HAP-1 (cell line): Measurements from ENCODE around the gene FICD.
A peak's percentile ranks its signal among the peaks of the same experiment; 100 is the strongest.
"Not testable (repeated sequence)": the region's sequence is repeated elsewhere in the genome, so short reads cannot be mapped to it uniquely, and the experiment has no call there.

Source experiments
- DNase-seq, 2 experiments: peaks; one replicate each; pipeline ENCODE4 v3.0.0-alpha.2; 2016 to 2020; ENCODE audit warnings: low spot score in 2 of 2
- H3K27me3 ChIP-seq: fragments of 250-450 bp; sonication (Bioruptor Pico); 2 replicates; pipeline ENCODE4 v1.5.1; 2020; ENCODE audit warnings: low read depth, mild to moderate bottlenecking, moderate library complexity
- H3K36me3 ChIP-seq: fragments of 250-450 bp; sonication (Bioruptor Pico); replicated peaks from 2 replicates; pipeline ENCODE4 v1.5.1; 2020; ENCODE audit warnings: mild to moderate bottlenecking
- H3K4me1 ChIP-seq: fragments of 250-450 bp; sonication (Bioruptor Pico); 2 replicates; pipeline ENCODE4 v1.5.1; 2020; ENCODE audit warnings: mild to moderate bottlenecking
- H3K4me3 ChIP-seq: fragments of 250-450 bp; sonication (Bioruptor Pico); 2 replicates; pipeline ENCODE4 v1.5.1; 2020; ENCODE audit warnings: mild to moderate bottlenecking, moderate library complexity
- H3K9me3 ChIP-seq: fragments of 250-450 bp; sonication (Bioruptor Pico); 2 replicates; pipeline ENCODE4 v1.5.1; 2020; ENCODE audit warnings: mild to moderate bottlenecking, moderate library complexity
- in situ Hi-C: fragments of 300-500 bp; cut with MboI; formaldehyde crosslinking; loops from 3 replicates; pipeline ENCODE4 v1.14.3; 2020; ENCODE audit warnings: low sequenced_read_pairs, inconsistent platforms, mixed read lengths

The FICD gene

GRCh38 chr12:108484431-108484830, 30.6 kb upstream of the FICD start:
- H3K27me3 ChIP-seq = no peaks in the 10 kb centered on the region; the same call in 1 of the 2 replicates
- no peaks in the 10 kb centered on the region for H3K4me1 ChIP-seq
- no peaks in the 10 kb centered on the region for H3K36me3 ChIP-seq
- H3K4me3 ChIP-seq = no peak overlapping the region
- in situ Hi-C loops = no loop called here
- DNase-seq = no peak
- no peaks in the 10 kb centered on the region for H3K9me3 ChIP-seq

- in situ Hi-C loops = no loop called here
- no peak for DNase-seq
- Histone ChIP-seq H3K36me3 (no peaks in the 10 kb centered on the region), H3K9me3 (no peaks in the 10 kb centered on the region), H3K4me3 (no peak overlapping the region), H3K4me1 (no peaks in the 10 kb centered on the region), H3K27me3 (no peaks in the 10 kb centered on the region; the same call in 1 of the 2 replicates)
Measured at GRCh38 chr12:108484845-108485244, 30.2 kb upstream of the FICD start.

- DNase-seq, H3K36me3 ChIP-seq, H3K9me3 ChIP-seq, H3K4me3 ChIP-seq, in situ Hi-C loops, H3K27me3 ChIP-seq, H3K4me1 ChIP-seq: not testable (repeated sequence)
Measured at GRCh38 chr12:108485371-108485770, 29.7 kb upstream of the FICD start.

- H3K27me3 ChIP-seq, H3K4me1 ChIP-seq, H3K4me3 ChIP-seq, in situ Hi-C loops, H3K36me3 ChIP-seq, DNase-seq, H3K9me3 ChIP-seq: not testable (repeated sequence)
Measured at GRCh38 chr12:108487029-108487428, 28.0 kb upstream of the FICD start.

GRCh38 chr12:108491256-108491655, 23.8 kb upstream of the FICD start:
- Histone ChIP-seq H3K4me3 (no peak overlapping the region), H3K27me3 (no peaks in the 10 kb centered on the region), H3K4me1 (no peaks in the 10 kb centered on the region), H3K36me3 (no peaks in the 10 kb centered on the region), H3K9me3 (no peaks in the 10 kb centered on the region)
- DNase-seq = no peak
- in situ Hi-C loops = no loop called here

- Histone ChIP-seq H3K9me3 (no peaks in the 10 kb centered on the region), H3K27me3 (no peaks in the 10 kb centered on the region), H3K36me3 (no peaks in the 10 kb centered on the region), H3K4me3 (no peak overlapping the region), H3K4me1 (no peaks in the 10 kb centered on the region)
- DNase-seq = peak in 1 of 2 experiments; percentile 70
- in situ Hi-C loops = no loop called here
Measured at GRCh38 chr12:108495054-108495453, 20.0 kb upstream of the FICD start.

GRCh38 chr12:108495823-108496579, 19.1 kb upstream of the FICD start:
- in situ Hi-C loops = no loop called here
- Histone ChIP-seq H3K4me3 (no peak overlapping the region), H3K36me3 (no peaks in the 10 kb centered on the region), H3K4me1 (no peaks in the 10 kb centered on the region), H3K9me3 (no peaks in the 10 kb centered on the region), H3K27me3 (no peaks in the 10 kb centered on the region)
- DNase-seq = no peak

GRCh38 chr12:108498136-108498535, 16.9 kb upstream of the FICD start:
- Histone ChIP-seq H3K36me3 (no peaks in the 10 kb centered on the region), H3K27me3 (no peaks in the 10 kb centered on the region), H3K4me1 (no peaks in the 10 kb centered on the region), H3K9me3 (peaks cover 2% of the 10 kb centered on the region; the same call in 1 of the 2 replicates), H3K4me3 (no peak overlapping the region)
- in situ Hi-C loops = no loop called here
- DNase-seq = no peak

- no peaks in the 10 kb centered on the region for H3K27me3 ChIP-seq
- H3K36me3 ChIP-seq = no peaks in the 10 kb centered on the region
- no peak overlapping the region for H3K4me3 ChIP-seq
- H3K9me3 ChIP-seq = peaks cover 2% of the 10 kb centered on the region; the same call in 1 of the 2 replicates
- in situ Hi-C loops = loop anchor here (25.0 kb wide), 1 partner anchor 816 kb away; the partner anchor contains the start of gene PWP1
- no peaks in the 10 kb centered on the region for H3K4me1 ChIP-seq
- no peak for DNase-seq
Measured at GRCh38 chr12:108502922-108503321, 12.2 kb upstream of the FICD start.

GRCh38 chr12:108505129-108505528, 9.9 kb upstream of the FICD start:
- no peak for DNase-seq
- H3K9me3 ChIP-seq = peaks cover 2% of the 10 kb centered on the region; the same call in 1 of the 2 replicates
- H3K4me3 ChIP-seq = no peak overlapping the region
- no peaks in the 10 kb centered on the region for H3K4me1 ChIP-seq
- no peaks in the 10 kb centered on the region for H3K27me3 ChIP-seq
- in situ Hi-C loops = loop anchor here (25.0 kb wide), 1 partner anchor 818 kb away; the partner anchor contains the start of gene PWP1
- H3K36me3 ChIP-seq = no peaks in the 10 kb centered on the region

GRCh38 chr12:108507971-108508642, 7.0 kb upstream of the FICD start:
- H3K27me3 ChIP-seq = no peaks in the 10 kb centered on the region
- H3K9me3 ChIP-seq = no peaks in the 10 kb centered on the region
- no peak for DNase-seq
- in situ Hi-C loops = loop anchor here (25.0 kb wide), 1 partner anchor 821 kb away; the partner anchor contains the start of gene PWP1
- H3K4me1 ChIP-seq = peaks cover 7% of the 10 kb centered on the region; the same call in 1 of the 2 replicates
- H3K4me3 ChIP-seq = no peak overlapping the region
- no peaks in the 10 kb centered on the region for H3K36me3 ChIP-seq

GRCh38 chr12:108509806-108510205, 5.3 kb upstream of the FICD start:
- in situ Hi-C loops = loop anchor here (25.0 kb wide), 1 partner anchor 823 kb away; the partner anchor contains the start of gene PWP1
- no peaks in the 10 kb centered on the region for H3K9me3 ChIP-seq
- DNase-seq = no peak

GRCh38 chr12:108510836-108511235, 4.2 kb upstream of the FICD start:
- H3K27me3 ChIP-seq = no peaks in the 10 kb centered on the region
- no peaks in the 10 kb centered on the region for H3K36me3 ChIP-seq
- peaks cover 7% of the 10 kb centered on the region; the same call in 1 of the 2 replicates for H3K4me1 ChIP-seq
- in situ Hi-C loops = loop anchor here (25.0 kb wide), 1 partner anchor 824 kb away; the partner anchor contains the start of gene PWP1
- no peaks in the 10 kb centered on the region for H3K9me3 ChIP-seq
- H3K4me3 ChIP-seq = no peak overlapping the region
- no peak for DNase-seq

More at GRCh38 chr12:108509806-108510205, 5.3 kb upstream of the FICD start:
- H3K4me3 ChIP-seq = no peak overlapping the region
- peaks cover 7% of the 10 kb centered on the region; the same call in 1 of the 2 replicates for H3K4me1 ChIP-seq
- no peaks in the 10 kb centered on the region for H3K36me3 ChIP-seq
- H3K27me3 ChIP-seq = no peaks in the 10 kb centered on the region
